Activated CD4-positive, alpha-beta memory T cell treated with anti-CD3 and anti-CD28 coated beads for 36 hours (primary cell): Measurements from ENCODE around the gene IGSF9. TPM values are rescaled to one million over a fixed set of nuclear protein-coding genes. Genes with fewer than 3 reads are reported as not detected.
"Not testable (repeated sequence)": the region's sequence is repeated elsewhere in the genome, so short reads cannot be mapped to it uniquely, and the experiment has no call there.

Experiments used
- CTCF ChIA-PET: fragments of 350-600 bp; sonication (Branson Sonifier 250); formaldehyde crosslinking; loops from one replicate; lab custom pipeline; 2021; ENCODE audit warnings: antibody characterized with exemption, inconsistent platforms; lab: Charles Lee
- POLR2A ChIA-PET: fragments of 350-600 bp; sonication (Branson Sonifier 250); formaldehyde crosslinking; loops from one replicate; lab custom pipeline; 2021; ENCODE audit warnings: antibody characterized with exemption; lab: Charles Lee
- DNase-seq: peaks from one replicate; pipeline ENCODE4 v3.0.0-alpha.2; 2020
- H3K27ac Mint-ChIP-seq: one replicate; pipeline ENCODE4 v1.8.0; 2021; ENCODE audit warnings: mixed read lengths
- H3K27me3 Mint-ChIP-seq: one replicate; pipeline ENCODE4 v1.8.0; 2021; ENCODE audit warnings: mixed read lengths
- H3K36me3 Mint-ChIP-seq: one replicate; pipeline ENCODE4 v1.8.0; 2021; ENCODE audit warnings: mixed read lengths
- H3K4me1 Mint-ChIP-seq: one replicate; pipeline ENCODE4 v1.8.0; 2021; ENCODE audit warnings: low read depth, mixed read lengths
- H3K4me3 Mint-ChIP-seq: one replicate; pipeline ENCODE4 v1.8.0; 2021; ENCODE audit warnings: mild to moderate bottlenecking, mixed read lengths
- H3K9me3 Mint-ChIP-seq: one replicate; pipeline ENCODE4 v1.8.0; 2021; ENCODE audit warnings: mixed read lengths
- intact Hi-C: fragments of 100-400 bp; cut with micrococcal nuclease; formaldehyde crosslinking; loops from one replicate; pipeline ENCODE4 v1.15.1; 2023
- total RNA-seq, 2 experiments: library from RNA; stranded (reverse); gene quantifications; one replicate each; pipeline ENCODE4 v1.2.3, GENCODE V29; 2021

IGSF9 gene
- total RNA-seq, 2 experiments from 2014 or later, result 0.05 TPM; not detected in 1

GRCh38 chr1:159899634-159900033, 45.8 kb downstream of the IGSF9 start:
- POLR2A ChIA-PET, H3K4me1 Mint-ChIP-seq, H3K27me3 Mint-ChIP-seq, H3K4me3 Mint-ChIP-seq, DNase-seq, H3K36me3 Mint-ChIP-seq, H3K9me3 Mint-ChIP-seq, CTCF ChIA-PET, intact Hi-C loops, H3K27ac Mint-ChIP-seq: not testable (repeated sequence)

- Mint-ChIP-seq H3K4me3 (no peak overlapping the region), H3K9me3 (no peaks in the 10 kb centered on the region), H3K27me3 (no peaks in the 10 kb centered on the region), H3K4me1 (no peaks in the 10 kb centered on the region), H3K36me3 (no peaks in the 10 kb centered on the region), H3K27ac (no peak overlapping the region)
- ChIA-PET CTCF (no interaction called here), POLR2A (no interaction called here)
- DNase-seq, result no peak
- intact Hi-C loops, result no loop called here
Measured at GRCh38 chr1:159898527-159898926, 46.9 kb downstream of the IGSF9 start.

- DNase-seq, result no peak
- Mint-ChIP-seq H3K4me1 (no peaks in the 10 kb centered on the region), H3K36me3 (no peaks in the 10 kb centered on the region), H3K9me3 (no peaks in the 10 kb centered on the region), H3K4me3 (no peak overlapping the region), H3K27ac (no peak overlapping the region), H3K27me3 (no peaks in the 10 kb centered on the region)
- POLR2A ChIA-PET, result interaction anchor here (0.7 kb wide), 1 partner anchor 434 kb away, joined by 3 read pairs; no protein-coding TSS in a partner anchor
- intact Hi-C loops, result no loop called here
- CTCF ChIA-PET, result interaction anchor here (13.8 kb wide), 1 partner anchor 99 kb away, joined by 431 read pairs; the partner anchor contains the start of gene FCRL6
Measured at GRCh38 chr1:159897962-159898361, 47.5 kb downstream of the IGSF9 start.

- no peak overlapping the region for H3K4me3 Mint-ChIP-seq
- no peaks in the 10 kb centered on the region for H3K9me3 Mint-ChIP-seq
- no peaks in the 10 kb centered on the region for H3K36me3 Mint-ChIP-seq
- DNase-seq, result no peak
- no peak overlapping the region for H3K27ac Mint-ChIP-seq
- H3K27me3 Mint-ChIP-seq, result no peaks in the 10 kb centered on the region
- ChIA-PET CTCF (interaction anchor here (13.8 kb wide), 1 partner anchor 98 kb away, joined by 431 read pairs; the partner anchor contains the start of gene FCRL6), POLR2A (no interaction called here)
- intact Hi-C loops, result no loop called here
- no peaks in the 10 kb centered on the region for H3K4me1 Mint-ChIP-seq
Measured at GRCh38 chr1:159896546-159896930, 48.9 kb downstream of the IGSF9 start.

- H3K27ac Mint-ChIP-seq, result no peak overlapping the region
- intact Hi-C loops, result no loop called here
- H3K4me1 Mint-ChIP-seq, result peaks cover 1% of the 10 kb centered on the region
- H3K4me3 Mint-ChIP-seq, result no peak overlapping the region
- POLR2A ChIA-PET, result interaction anchor here (1.0 kb wide), 1 partner anchor 96 kb away, joined by 4 read pairs; no protein-coding TSS in a partner anchor
- no peaks in the 10 kb centered on the region for H3K27me3 Mint-ChIP-seq
- H3K9me3 Mint-ChIP-seq, result no peaks in the 10 kb centered on the region
- CTCF ChIA-PET, result interaction anchor here (1.0 to 13.8 kb wide), 3 partner anchors 97 to 112 kb away, joined by 3 to 431 read pairs (median 3); partner anchors contain the start of gene FCRL6
- H3K36me3 Mint-ChIP-seq, result no peaks in the 10 kb centered on the region
- DNase-seq, result no peak
Measured at GRCh38 chr1:159895836-159896545, 49.4 kb downstream of the IGSF9 start.

- POLR2A ChIA-PET, result interaction anchor here (1.0 kb wide), 1 partner anchor 96 kb away, joined by 4 read pairs; no protein-coding TSS in a partner anchor
- Mint-ChIP-seq H3K4me3 (no peak overlapping the region), H3K27me3 (no peaks in the 10 kb centered on the region), H3K9me3 (no peaks in the 10 kb centered on the region), H3K27ac (no peak overlapping the region), H3K4me1 (peaks cover 2% of the 10 kb centered on the region), H3K36me3 (no peaks in the 10 kb centered on the region)
- intact Hi-C loops, result no loop called here
- CTCF ChIA-PET, result interaction anchor here (1.0 to 13.8 kb wide), 3 partner anchors 96 to 112 kb away, joined by 3 to 431 read pairs (median 3); partner anchors contain the start of gene FCRL6
- DNase-seq, result no peak
Measured at GRCh38 chr1:159895286-159895685, 50.1 kb downstream of the IGSF9 start.

GRCh38 chr1:159892944-159893343, 52.5 kb downstream of the IGSF9 start:
- intact Hi-C loops, result loop anchor here (2.0 to 5.0 kb wide), 2 partner anchors 114 to 681 kb away; no protein-coding TSS in a partner anchor
- Mint-ChIP-seq H3K4me1 (peaks cover 9% of the 10 kb centered on the region), H3K27me3 (no peaks in the 10 kb centered on the region), H3K4me3 (no peak overlapping the region), H3K27ac (no peak overlapping the region), H3K9me3 (no peaks in the 10 kb centered on the region), H3K36me3 (no peaks in the 10 kb centered on the region)
- ChIA-PET CTCF (interaction anchor here (0.7 to 13.8 kb wide), 27 partner anchors 13 to 680 kb away, joined by 3 to 431 read pairs (median 6); partner anchors contain the start of genes DUSP23, FCRL6 and SLAMF8), POLR2A (interaction anchor here (1.0 to 1.5 kb wide), 2 partner anchors 19 to 32 kb away, joined by 3 to 5 read pairs; partner anchors contain the start of gene TAGLN2)
- peak; percentile 19 for DNase-seq

- no peak overlapping the region for H3K4me3 Mint-ChIP-seq
- intact Hi-C loops, result loop anchor here (1.0 to 5.0 kb wide), 5 partner anchors 37 to 679 kb away; partner anchors contain the start of gene DUSP23
- H3K27ac Mint-ChIP-seq, result no peak overlapping the region
- no peaks in the 10 kb centered on the region for H3K27me3 Mint-ChIP-seq
- H3K4me1 Mint-ChIP-seq, result peaks cover 9% of the 10 kb centered on the region
- no peaks in the 10 kb centered on the region for H3K36me3 Mint-ChIP-seq
- ChIA-PET CTCF (interaction anchor here (0.7 to 13.8 kb wide), 33 partner anchors 12 to 677 kb away, joined by 3 to 431 read pairs (median 6); partner anchors contain the start of genes DUSP23, FCRL6 and TAGLN2), POLR2A (interaction anchor here (1.5 kb wide), 1 partner anchor 34 kb away, joined by 5 read pairs; the partner anchor contains the start of gene TAGLN2)
- DNase-seq, result peak; percentile 89
- no peaks in the 10 kb centered on the region for H3K9me3 Mint-ChIP-seq
Measured at GRCh38 chr1:159891275-159892157, 53.9 kb downstream of the IGSF9 start.

- no peak overlapping the region for H3K27ac Mint-ChIP-seq
- POLR2A ChIA-PET, result interaction anchor here (0.9 kb wide), 1 partner anchor 32 kb away, joined by 3 read pairs; no protein-coding TSS in a partner anchor
- no peaks in the 10 kb centered on the region for H3K36me3 Mint-ChIP-seq
- no peak overlapping the region for H3K4me3 Mint-ChIP-seq
- H3K27me3 Mint-ChIP-seq, result no peaks in the 10 kb centered on the region
- intact Hi-C loops, result loop anchor here (2.0 to 5.0 kb wide), 2 partner anchors 36 to 678 kb away; no protein-coding TSS in a partner anchor
- no peak for DNase-seq
- CTCF ChIA-PET, result interaction anchor here (0.6 to 13.8 kb wide), 15 partner anchors 11 to 123 kb away, joined by 3 to 431 read pairs (median 9); partner anchors contain the start of genes DUSP23, FCRL6 and TAGLN2
- H3K9me3 Mint-ChIP-seq, result no peaks in the 10 kb centered on the region
- peaks cover 9% of the 10 kb centered on the region for H3K4me1 Mint-ChIP-seq
Measured at GRCh38 chr1:159890390-159890789, 55.0 kb downstream of the IGSF9 start.

GRCh38 chr1:159889821-159890252, 55.6 kb downstream of the IGSF9 start:
- Mint-ChIP-seq H3K36me3 (no peaks in the 10 kb centered on the region), H3K4me1 (peaks cover 9% of the 10 kb centered on the region), H3K4me3 (no peak overlapping the region), H3K27ac (no peak overlapping the region), H3K27me3 (no peaks in the 10 kb centered on the region), H3K9me3 (no peaks in the 10 kb centered on the region)
- intact Hi-C loops, result loop anchor here (2.0 to 5.0 kb wide), 2 partner anchors 35 to 678 kb away; no protein-coding TSS in a partner anchor
- CTCF ChIA-PET, result interaction anchor here (0.9 to 13.8 kb wide), 13 partner anchors 10 to 676 kb away, joined by 3 to 431 read pairs (median 10); partner anchors contain the start of genes DUSP23, FCRL6 and TAGLN2
- no peak for DNase-seq
- POLR2A ChIA-PET, result interaction anchor here (0.9 kb wide), 1 partner anchor 33 kb away, joined by 3 read pairs; no protein-coding TSS in a partner anchor

GRCh38 chr1:159889202-159889601, 56.2 kb downstream of the IGSF9 start:
- Mint-ChIP-seq H3K27me3 (no peaks in the 10 kb centered on the region), H3K4me3 (no peak overlapping the region), H3K27ac (no peak overlapping the region), H3K4me1 (peaks cover 9% of the 10 kb centered on the region), H3K36me3 (no peaks in the 10 kb centered on the region), H3K9me3 (no peaks in the 10 kb centered on the region)
- ChIA-PET CTCF (interaction anchor here (0.9 to 13.8 kb wide), 7 partner anchors 9 to 675 kb away, joined by 4 to 431 read pairs (median 28); partner anchors contain the start of genes DUSP23, FCRL6 and TAGLN2), POLR2A (interaction anchor here (1.0 kb wide), 1 partner anchor 13 kb away, joined by 3 read pairs; no protein-coding TSS in a partner anchor)
- no peak for DNase-seq
- intact Hi-C loops, result no loop called here
